AG04449 (cell line): ENCODE data around the gene KRAS.

Experiments
- CTCF ChIA-PET: fragments of 350-600 bp; formaldehyde crosslinking; extraction: SDS; loops from one replicate; lab custom pipeline; 2021; ENCODE audit warnings: antibody characterized with exemption; lab: Yijun Ruan, JAX
- POLR2A ChIA-PET: fragments of 400-600, 350-600 bp; formaldehyde crosslinking; extraction: SDS; loops from one replicate; lab custom pipeline; 2020; ENCODE audit warnings: antibody characterized with exemption, inconsistent platforms; lab: Yijun Ruan, JAX
- DNase-seq: peaks from one replicate; pipeline ENCODE4 v3.0.0-alpha.2; 2010; ENCODE audit warnings: low read depth, low spot score
- H3K4me3 ChIP-seq: 2 replicates; pipeline ENCODE4 v1.5.1; 2011; ENCODE audit warnings: low read depth, mild to moderate bottlenecking, control low read depth, low read length
- CTCF ChIP-seq: IDR thresholded peaks from one replicate; pipeline ENCODE4 v1.5.1; 2011; ENCODE audit warnings: mild to moderate bottlenecking, moderate library complexity, low read length, control low read depth, inconsistent platforms; ENCODE audit not compliant: insufficient read depth; ENCODE audit errors: missing control alignments

KRAS gene

GRCh38 chr12:25286837-25287236, 36.1 kb upstream of the KRAS start:
- no peak overlapping the region for H3K4me3 ChIP-seq
- TF ChIP-seq CTCF: no peak
- no peak for DNase-seq
- ChIA-PET POLR2A (no interaction called here), CTCF (no interaction called here)

GRCh38 chr12:25284024-25284423, 33.3 kb upstream of the KRAS start:
- H3K4me3 ChIP-seq: no peak overlapping the region
- no peak for TF ChIP-seq CTCF
- POLR2A ChIA-PET: no interaction called here
- CTCF ChIA-PET: interaction anchor here (1.0 kb wide), 1 partner anchor 43 kb away, joined by 3 read pairs; no protein-coding TSS in a partner anchor
- no peak for DNase-seq

GRCh38 chr12:25283006-25283405, 32.3 kb upstream of the KRAS start:
- TF ChIP-seq CTCF: no peak
- ChIA-PET CTCF (no interaction called here), POLR2A (no interaction called here)
- H3K4me3 ChIP-seq: no peak overlapping the region
- no peak for DNase-seq

GRCh38 chr12:25280082-25280481, 29.4 kb upstream of the KRAS start:
- no peak for DNase-seq
- TF ChIP-seq CTCF: no peak
- ChIA-PET CTCF (no interaction called here), POLR2A (no interaction called here)
- H3K4me3 ChIP-seq: no peak overlapping the region

GRCh38 chr12:25278269-25278668, 27.5 kb upstream of the KRAS start:
- CTCF ChIA-PET: no interaction called here
- DNase-seq: no peak
- no peak for TF ChIP-seq CTCF
- POLR2A ChIA-PET: no interaction called here
- no peak overlapping the region for H3K4me3 ChIP-seq

- POLR2A ChIA-PET: no interaction called here
- no peak for TF ChIP-seq CTCF
- CTCF ChIA-PET: interaction anchor here (0.9 to 1.2 kb wide), 2 partner anchors 29 to 89 kb away, joined by 3 read pairs; no protein-coding TSS in a partner anchor
- H3K4me3 ChIP-seq: no peak overlapping the region
- no peak for DNase-seq
Observed at GRCh38 chr12:25276199-25276937, 25.6 kb upstream of the KRAS start.
